Measurements from ENCODE around the gene CAPN10. TPM values are rescaled to one million over a fixed set of nuclear protein-coding genes. Genes with fewer than 3 reads are reported as not detected.
"Not testable (repeated sequence)": the region's sequence is repeated elsewhere in the genome, so short reads cannot be mapped to it uniquely, and the experiment has no call there.

CAPN10 gene
- 22.3 and 23.3 TPM in 2 replicates for total RNA-seq (2014; rRNA removed; shearing (Covaris generic))
- 129 and 140 TPM in 2 replicates for polyA plus RNA-seq (2014; cell fraction: nucleus; rRNA removed)

GRCh38 chr2:240586198-240586918 lies at the start of gene CAPN10:
CAPN10 (plus strand) TSS chr2:240586734; CDS start chr2:240586912, 178 bp downstream.
- DNase-seq (ENCODE audit: extremely low read depth, low read depth), result peak; percentile 94

GRCh38 chr2:240538031-240538780 lies 48.3 kb upstream of the CAPN10 start:
- DNase-seq (ENCODE audit: extremely low read depth, low read depth), result no peak

- not testable (repeated sequence) for DNase-seq (ENCODE audit: extremely low read depth, low read depth)
Observed at GRCh38 chr2:240539101-240539500, 47.4 kb upstream of the CAPN10 start.

GRCh38 chr2:240539906-240540305 lies 46.6 kb upstream of the CAPN10 start:
- no peak for DNase-seq (ENCODE audit: extremely low read depth, low read depth)

DNA sequence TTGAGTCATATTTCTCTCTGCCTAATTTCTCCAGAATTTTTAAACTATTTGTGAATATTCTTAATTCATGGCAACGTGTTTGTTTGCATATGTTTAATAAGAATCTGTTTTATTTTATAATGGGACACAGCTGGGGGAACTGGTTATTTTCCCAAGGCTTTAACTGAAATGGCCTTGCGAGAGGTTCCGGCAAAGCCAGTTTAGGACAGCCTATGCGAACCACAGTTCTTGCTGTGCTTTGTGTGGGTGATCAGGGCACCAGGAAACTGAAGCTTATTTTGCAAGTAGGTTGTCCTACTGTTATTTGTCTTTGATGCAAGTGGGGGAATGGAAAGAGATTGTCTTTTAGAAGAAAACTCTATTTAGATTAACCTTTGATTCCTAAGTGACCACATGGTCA lies 35.2 kb upstream of the CAPN10 start:
- no peak for DNase-seq (ENCODE audit: extremely low read depth, low read depth)

- no peak for DNase-seq (ENCODE audit: extremely low read depth, low read depth)
Observed at GRCh38 chr2:240551811-240552210, 34.7 kb upstream of the CAPN10 start.

DNA sequence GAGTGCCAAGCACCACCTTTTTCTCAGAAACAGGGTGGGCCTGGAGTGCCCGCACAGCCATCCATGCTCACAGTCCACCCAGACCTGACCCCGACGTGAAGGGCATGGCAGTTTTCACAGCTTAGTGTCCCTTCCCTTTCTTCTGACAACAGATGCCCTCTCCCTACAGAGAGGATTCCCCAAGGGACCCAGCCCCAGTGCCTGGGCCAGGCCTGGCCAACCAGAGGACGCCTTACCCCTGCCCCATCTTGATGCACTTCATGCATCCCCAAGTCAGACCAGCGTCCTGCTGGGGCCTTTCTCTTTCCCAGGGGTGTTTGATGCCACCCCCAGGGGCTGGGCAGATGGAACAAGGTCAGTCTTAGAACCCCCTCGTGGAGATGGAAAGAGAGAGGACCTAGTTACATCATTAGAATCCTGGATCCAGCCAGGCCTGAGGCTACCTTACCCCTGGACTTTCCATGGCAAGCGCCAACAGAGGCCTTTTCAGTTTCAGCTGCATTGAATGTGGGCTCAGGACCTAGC lies 32.5 kb upstream of the CAPN10 start:
- DNase-seq (ENCODE audit: extremely low read depth, low read depth), result no peak

GRCh38 chr2:240554767-240555493 lies 31.6 kb upstream of the CAPN10 start:
- no peak for DNase-seq (ENCODE audit: extremely low read depth, low read depth)

DNA sequence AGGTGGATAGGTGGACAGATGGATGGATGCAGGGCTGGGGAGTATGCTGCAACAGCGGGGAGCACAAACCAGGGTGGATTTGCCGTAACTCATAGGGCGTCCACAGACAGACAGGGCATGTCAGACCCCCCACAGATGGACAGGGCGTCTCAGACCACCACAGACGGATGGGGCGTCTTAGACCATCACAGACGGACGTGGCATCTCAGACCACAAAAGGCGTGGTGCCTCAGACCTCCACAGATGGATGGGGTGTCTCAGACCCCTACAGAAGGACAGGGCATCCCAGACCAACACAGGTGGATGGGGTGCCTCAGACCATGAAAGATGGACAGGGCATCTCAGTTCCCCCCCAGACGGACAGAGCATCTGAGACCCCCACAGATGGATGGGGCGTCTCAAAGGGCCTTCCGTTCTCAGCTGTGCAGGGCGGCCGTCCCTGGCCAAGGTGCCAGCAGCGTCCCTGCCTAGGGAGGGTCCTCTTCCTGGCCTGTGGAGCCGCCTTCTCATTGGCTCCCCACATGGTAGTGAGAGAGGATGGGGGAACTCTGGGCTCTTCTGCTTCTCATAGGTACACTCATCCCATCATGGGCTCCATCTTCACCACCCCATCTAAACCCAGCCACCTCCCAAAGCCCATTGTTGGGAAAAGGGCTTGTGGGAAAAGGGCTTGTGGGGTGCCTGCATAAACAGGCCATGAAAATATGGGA lies 30.8 kb upstream of the CAPN10 start:
- no peak for DNase-seq (ENCODE audit: extremely low read depth, low read depth)

DNA sequence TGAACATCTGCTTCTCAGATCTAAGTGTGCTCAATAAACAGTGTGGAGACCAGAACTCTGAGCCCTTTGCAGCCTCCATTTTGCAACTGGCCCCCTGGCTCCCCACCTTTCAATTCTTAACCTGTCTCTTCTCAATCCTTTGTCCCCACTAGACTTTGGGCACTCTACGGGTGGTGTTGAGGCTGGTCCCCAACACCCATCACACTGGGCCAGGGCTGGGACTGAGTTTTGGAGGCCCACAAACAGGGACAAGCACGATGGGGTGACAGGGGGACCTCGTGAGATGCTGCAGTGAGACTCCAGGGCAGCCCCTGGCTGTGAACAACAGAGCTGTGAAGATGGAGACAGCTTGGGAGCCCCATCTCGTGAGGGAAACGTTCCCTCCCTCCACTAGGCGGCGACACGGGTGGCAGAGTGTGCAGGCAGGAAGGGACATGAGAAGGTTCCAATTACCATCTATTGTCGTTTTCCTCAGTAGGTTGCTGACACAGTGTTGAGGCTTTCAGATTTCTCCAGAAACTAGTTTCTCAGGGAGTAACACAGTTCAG lies 29.9 kb upstream of the CAPN10 start:
- peak; percentile 39 for DNase-seq (ENCODE audit: extremely low read depth, low read depth)

DNA sequence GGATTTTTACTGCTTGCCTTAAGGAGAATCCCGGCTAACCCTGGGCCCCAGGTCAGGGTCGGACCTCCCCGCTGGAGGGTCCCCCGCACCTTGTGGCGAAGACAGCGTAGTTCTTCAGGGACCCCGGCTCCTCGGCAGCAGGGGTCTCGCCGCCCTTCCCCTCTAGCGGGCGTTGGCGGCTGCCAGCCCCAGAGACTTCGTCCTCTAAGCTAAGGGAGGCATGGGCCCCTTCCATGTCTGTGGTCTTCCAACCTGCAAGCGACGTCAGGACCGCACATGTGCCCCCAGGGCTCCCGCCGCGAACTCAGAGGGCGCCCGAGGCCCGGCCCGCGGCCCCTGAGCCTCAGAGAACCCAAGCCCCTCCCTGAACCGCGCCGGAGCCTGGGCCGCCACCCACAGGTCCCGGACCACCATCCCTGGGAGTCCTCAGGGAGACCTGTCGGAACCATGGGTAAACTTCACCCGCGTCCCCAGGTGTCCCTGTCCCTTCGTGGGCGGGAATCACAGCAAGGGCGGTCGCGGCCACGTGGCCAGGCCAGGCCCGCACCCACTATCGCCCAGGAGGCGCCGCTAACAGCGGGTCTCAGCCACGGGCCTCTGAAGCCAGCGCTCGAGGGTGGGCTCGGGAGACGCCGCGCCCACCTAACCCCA lies 29.3 kb upstream of the CAPN10 start:
- DNase-seq (ENCODE audit: extremely low read depth, low read depth), result no peak

- peak; percentile 73 for DNase-seq (ENCODE audit: extremely low read depth, low read depth)
Observed at GRCh38 chr2:240557808-240558207, 28.7 kb upstream of the CAPN10 start, which contains the start of gene ANKMY1. ANKMY1 (minus strand) TSS chr2:240557988; CDS start chr2:240557335, 653 bp downstream.

GRCh38 chr2:240558236-240558761 lies 28.2 kb upstream of the CAPN10 start:
- DNase-seq (ENCODE audit: extremely low read depth, low read depth), result no peak

GRCh38 chr2:240559286-240559685 lies 27.2 kb upstream of the CAPN10 start:
- no peak for DNase-seq (ENCODE audit: extremely low read depth, low read depth)

DNA sequence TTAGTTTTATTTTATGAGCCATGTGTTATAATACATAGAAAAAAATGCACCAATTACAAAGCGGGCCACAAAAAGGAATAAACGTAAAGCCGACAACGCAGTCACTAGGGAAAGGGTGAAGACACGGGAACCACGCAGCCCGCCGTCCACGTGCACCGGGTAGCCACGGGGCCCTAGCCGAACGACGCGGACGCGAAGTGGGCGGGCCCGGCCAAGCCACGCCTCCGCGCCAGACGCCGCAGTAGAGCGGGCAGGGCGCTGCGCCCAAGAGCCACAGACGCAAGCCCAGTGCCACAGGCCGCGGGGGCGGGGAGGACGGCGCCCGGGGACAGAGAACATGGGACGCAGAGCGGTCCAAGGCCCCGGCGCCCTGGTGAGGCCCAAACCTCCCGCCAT lies 26.5 kb upstream of the CAPN10 start, which contains the start of gene DUSP28:
Gene DUSP28, plus strand, starts transcription at position 274 of the 396 bp plus-strand sequence. CDS start 328 bp downstream, outside the sequence.
- DNase-seq (ENCODE audit: extremely low read depth, low read depth), result peak; percentile 88

GRCh38 chr2:240560480-240561324 lies 25.8 kb upstream of the CAPN10 start:
- peak; percentile 98 for DNase-seq (ENCODE audit: extremely low read depth, low read depth)

GRCh38 chr2:240561325-240561971 lies 25.1 kb upstream of the CAPN10 start:
- peak; percentile 63 for DNase-seq (ENCODE audit: extremely low read depth, low read depth)

GRCh38 chr2:240563231-240563630 lies 23.3 kb upstream of the CAPN10 start:
- not testable (repeated sequence) for DNase-seq (ENCODE audit: extremely low read depth, low read depth)
